Aorta (tissue), 5 donors: ENCODE results near the gene M1AP. TPM values are rescaled to one million over a fixed set of nuclear protein-coding genes. Genes with fewer than 3 reads are reported as not detected.
"Not testable (repeated sequence)": the region's sequence is repeated elsewhere in the genome, so short reads cannot be mapped to it uniquely, and the experiment has no call there.

Experiments
- ATAC-seq: fragments of 200-7000 bp; cut with Tn5 transposase; one replicate; pipeline ENCODE4 v1.9.1; 2022; ENCODE audit warnings: moderate library complexity; ENCODE audit not compliant: low FRiP score
- DNase-seq, 2 donors: peaks; one replicate each; pipeline ENCODE4 v3.0.0-alpha.2; 2020
- H3K27ac ChIP-seq, 2 donors: one replicate each; pipeline ENCODE4 v1.5.1; 2013; ENCODE audit warnings: low read length in 2 of 2, mild to moderate bottlenecking in 2 of 2, moderate library complexity in 2 of 2, control low read depth in 1 of 2, inconsistent platforms in 1 of 2, low read depth in 1 of 2
- H3K27me3 ChIP-seq, 2 donors: one replicate each; pipeline ENCODE4 v1.6.1; 2013; ENCODE audit warnings: control low read depth in 1 of 2, low read length in 1 of 2, mild to moderate bottlenecking in 1 of 2, moderate library complexity in 1 of 2; ENCODE audit not compliant: insufficient read depth in 2 of 2, control insufficient read depth in 1 of 2
- H3K36me3 ChIP-seq, 2 donors: one replicate each; pipeline ENCODE4 v1.6.1; 2013; ENCODE audit warnings: control low read depth in 1 of 2, low read length in 1 of 2, mild to moderate bottlenecking in 1 of 2; ENCODE audit not compliant: insufficient read depth in 2 of 2, control insufficient read depth in 1 of 2
- H3K4me1 ChIP-seq, 2 donors: one replicate each; pipeline ENCODE4 v1.6.1; 2013; ENCODE audit warnings: low read length in 2 of 2, control low read depth in 1 of 2, mild to moderate bottlenecking in 1 of 2, moderate library complexity in 1 of 2; ENCODE audit not compliant: insufficient read depth in 2 of 2, control insufficient read depth in 1 of 2
- H3K4me3 ChIP-seq, 2 donors: one replicate each; pipeline ENCODE4 v1.5.1; 2013; ENCODE audit warnings: low read length in 2 of 2, control low read depth in 1 of 2, mild to moderate bottlenecking in 1 of 2
- H3K9me3 ChIP-seq: one replicate; pipeline ENCODE4 v1.6.1; 2013; ENCODE audit warnings: mild to moderate bottlenecking, low read length; ENCODE audit not compliant: control insufficient read depth
- WGBS, 2 donors: extraction: QIAGEN DNeasy Blood & Tissue Kit; methylation state at CpG; one replicate each; pipeline ENCODE4 v1.1.7; 2013; 5-methylcytosine and 5-hydroxymethylcytosine counted together
- intact Hi-C, 2 donors: fragments of 100-400 bp; cut with DNase I; formaldehyde crosslinking; loops; one replicate each; pipeline versions ENCODE4 v1.14.2 to v1.15.0; 2022
- polyA plus RNA-seq, 2 donors: library from polyadenylated mRNA; stranded (reverse); fragments of 200-250 nt; gene quantifications; one replicate each; pipeline ENCODE4 v1.2.3, GENCODE V29; 2013
- total RNA-seq, 2 donors: library from RNA; stranded (reverse); fragmentation: NEBNext Ultra II Directional; extraction: Animal tissue kit (Norgen Biotek cat#: 25700); gene quantifications; one replicate each; pipeline ENCODE4 v1.2.1, GENCODE V29; 2021
- donor health status: healthy with polysubstance abuse.
- donor health status: Bipolar disorder and iron deficiency.
- donor health status: DM: no; HTN: no; CAD: no.
- donor health status: DM: no; HTN: no; CAD: no.
- donor health status: DM: yes; HTN: yes; CAD: no.

Gene M1AP
- total and polyA plus RNA-seq, 4 donors: 1.3 TPM; not detected in 3

GRCh38 chr2:74645344-74645743 lies 2.8 kb downstream of the M1AP start:
- H3K27ac ChIP-seq: no peak overlapping the region
- DNase-seq (no peak), ATAC-seq (no peak)
- H3K4me3 ChIP-seq: no peak overlapping the region
- no peaks in the 10 kb centered on the region for H3K9me3 ChIP-seq
- H3K36me3 ChIP-seq: no peaks in the 10 kb centered on the region
- H3K27me3 ChIP-seq: no peaks in the 10 kb centered on the region
- intact Hi-C loops: no loop called here
- H3K4me1 ChIP-seq: no peaks in the 10 kb centered on the region
- 62 to 71% methylated on average over 4 of the region's 4 CpGs for WGBS, 2 donors

GRCh38 chr2:74639550-74639949 lies 8.6 kb downstream of the M1AP start:
- Histone ChIP-seq H3K27me3 (no peaks in the 10 kb centered on the region), H3K4me1 (no peaks in the 10 kb centered on the region), H3K9me3 (no peaks in the 10 kb centered on the region), H3K27ac (no peak overlapping the region), H3K36me3 (no peaks in the 10 kb centered on the region), H3K4me3 (no peak overlapping the region)
- WGBS, 2 donors: 69 to 82% methylated on average over 2 of the region's 2 CpGs
- ATAC-seq (no peak), DNase-seq (no peak)
- intact Hi-C loops: no loop called here

GRCh38 chr2:74632939-74633312 lies 15.2 kb downstream of the M1AP start:
- Histone ChIP-seq H3K27ac (no peak overlapping the region), H3K9me3 (no peaks in the 10 kb centered on the region), H3K4me1 (peaks cover 0 to 1% of the 10 kb centered on the region in 2 donors), H3K27me3 (no peaks in the 10 kb centered on the region), H3K36me3 (no peaks in the 10 kb centered on the region), H3K4me3 (no peak overlapping the region)
- DNase-seq (no peak), ATAC-seq (no peak)
- intact Hi-C loops: no loop called here

- 79 to 81% methylated on average over 3 of the region's 3 CpGs for WGBS, 2 donors
- H3K36me3 ChIP-seq: no peaks in the 10 kb centered on the region
- no peak overlapping the region for H3K27ac ChIP-seq
- no peak for ATAC-seq
- DNase-seq: no peak
- H3K4me1 ChIP-seq: peaks cover 0 to 1% of the 10 kb centered on the region in 2 donors
- intact Hi-C loops: no loop called here
- H3K9me3 ChIP-seq: no peaks in the 10 kb centered on the region
- no peak overlapping the region for H3K4me3 ChIP-seq
- no peaks in the 10 kb centered on the region for H3K27me3 ChIP-seq
Measured at GRCh38 chr2:74632209-74632938, 15.8 kb downstream of the M1AP start.

- H3K4me3 ChIP-seq, H3K9me3 ChIP-seq, H3K36me3 ChIP-seq, H3K27me3 ChIP-seq, H3K4me1 ChIP-seq, ATAC-seq, H3K27ac ChIP-seq, DNase-seq, intact Hi-C loops: not testable (repeated sequence)
- 92 to 97% methylated on average over 3 of the region's 3 CpGs for WGBS, 2 donors
Measured at GRCh38 chr2:74630454-74630853, 17.7 kb downstream of the M1AP start.

- intact Hi-C loops: no loop called here
- H3K9me3 ChIP-seq: no peaks in the 10 kb centered on the region
- no peak overlapping the region for H3K4me3 ChIP-seq
- no peaks in the 10 kb centered on the region for H3K36me3 ChIP-seq
- ATAC-seq (no peak), DNase-seq (no peak)
- WGBS, 2 donors: 72 to 81% methylated on average over 3 of the region's 3 CpGs
- H3K4me1 ChIP-seq: peaks cover 0 to 1% of the 10 kb centered on the region in 2 donors
- no peaks in the 10 kb centered on the region for H3K27me3 ChIP-seq
- no peak overlapping the region for H3K27ac ChIP-seq
Measured at GRCh38 chr2:74628538-74629105, 19.5 kb downstream of the M1AP start.

- DNase-seq (no peak), ATAC-seq (no peak)
- no peaks in the 10 kb centered on the region for H3K27me3 ChIP-seq
- intact Hi-C loops: no loop called here
- H3K36me3 ChIP-seq: no peaks in the 10 kb centered on the region
- H3K4me1 ChIP-seq: peaks cover 0 to 1% of the 10 kb centered on the region in 2 donors
- no peak overlapping the region for H3K27ac ChIP-seq
- no peak overlapping the region for H3K4me3 ChIP-seq
- no peaks in the 10 kb centered on the region for H3K9me3 ChIP-seq
- WGBS, 2 donors: 75 to 83% methylated on average over 5 of the region's 5 CpGs
Measured at GRCh38 chr2:74625658-74626425, 22.3 kb downstream of the M1AP start.

- DNase-seq (no peak), ATAC-seq (no peak)
- Histone ChIP-seq H3K36me3 (no peaks in the 10 kb centered on the region), H3K4me1 (no peaks in the 10 kb centered on the region), H3K4me3 (no peak overlapping the region), H3K27ac (no peak overlapping the region), H3K9me3 (no peaks in the 10 kb centered on the region), H3K27me3 (peaks cover 0 to 2% of the 10 kb centered on the region in 2 donors)
- WGBS, 2 donors: 81 to 82% methylated on average over 12 of the region's 12 CpGs
- intact Hi-C loops: no loop called here
Measured at GRCh38 chr2:74620671-74621070, 27.5 kb downstream of the M1AP start.
